AG09309 (cell line): Measurements from ENCODE around the gene GUCA2B.
A peak's percentile ranks its signal among the peaks of the same experiment; 100 is the strongest.

ENCODE experiments used
- DNase-seq: peaks from one replicate; pipeline ENCODE4 v3.0.0-alpha.2; 2010; ENCODE audit warnings: low read depth
- H3K4me3 ChIP-seq: 2 replicates; pipeline ENCODE4 v1.5.1; 2011; ENCODE audit warnings: mild to moderate bottlenecking, low read depth, low read length, moderate library complexity; ENCODE audit not compliant: control insufficient read depth
- TF ChIP-seq, protein P1 (sequence below): IDR thresholded peaks from 2 replicates; pipeline ENCODE4 v1.5.1; 2011; ENCODE audit warnings: mild to moderate bottlenecking, low read depth, low read length, inconsistent platforms; ENCODE audit not compliant: insufficient read depth, control insufficient read depth; ENCODE audit errors: missing control alignments

The GUCA2B gene

DNA sequence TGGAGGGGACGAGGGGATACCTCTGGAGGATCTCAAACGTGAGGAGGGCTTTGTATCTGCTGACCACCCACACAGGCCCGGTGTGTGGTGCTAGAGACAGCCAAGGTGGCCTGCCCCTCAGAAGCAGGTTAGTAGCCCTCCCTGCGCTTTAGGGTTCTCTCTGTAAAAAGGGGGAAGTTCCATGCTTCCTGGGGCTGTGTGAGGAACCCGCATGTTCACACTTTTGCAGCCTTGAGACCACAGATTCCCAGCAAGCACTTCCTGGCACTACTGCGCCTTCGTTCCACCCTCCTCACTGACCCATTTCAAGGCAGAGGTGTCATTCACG lies 7.9 kb upstream of the GUCA2B start:
- DNase-seq: no peak
- no peak overlapping the region for H3K4me3 ChIP-seq
- TF ChIP-seq, protein P1, sequence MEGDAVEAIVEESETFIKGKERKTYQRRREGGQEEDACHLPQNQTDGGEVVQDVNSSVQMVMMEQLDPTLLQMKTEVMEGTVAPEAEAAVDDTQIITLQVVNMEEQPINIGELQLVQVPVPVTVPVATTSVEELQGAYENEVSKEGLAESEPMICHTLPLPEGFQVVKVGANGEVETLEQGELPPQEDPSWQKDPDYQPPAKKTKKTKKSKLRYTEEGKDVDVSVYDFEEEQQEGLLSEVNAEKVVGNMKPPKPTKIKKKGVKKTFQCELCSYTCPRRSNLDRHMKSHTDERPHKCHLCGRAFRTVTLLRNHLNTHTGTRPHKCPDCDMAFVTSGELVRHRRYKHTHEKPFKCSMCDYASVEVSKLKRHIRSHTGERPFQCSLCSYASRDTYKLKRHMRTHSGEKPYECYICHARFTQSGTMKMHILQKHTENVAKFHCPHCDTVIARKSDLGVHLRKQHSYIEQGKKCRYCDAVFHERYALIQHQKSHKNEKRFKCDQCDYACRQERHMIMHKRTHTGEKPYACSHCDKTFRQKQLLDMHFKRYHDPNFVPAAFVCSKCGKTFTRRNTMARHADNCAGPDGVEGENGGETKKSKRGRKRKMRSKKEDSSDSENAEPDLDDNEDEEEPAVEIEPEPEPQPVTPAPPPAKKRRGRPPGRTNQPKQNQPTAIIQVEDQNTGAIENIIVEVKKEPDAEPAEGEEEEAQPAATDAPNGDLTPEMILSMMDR: no peak

DNA sequence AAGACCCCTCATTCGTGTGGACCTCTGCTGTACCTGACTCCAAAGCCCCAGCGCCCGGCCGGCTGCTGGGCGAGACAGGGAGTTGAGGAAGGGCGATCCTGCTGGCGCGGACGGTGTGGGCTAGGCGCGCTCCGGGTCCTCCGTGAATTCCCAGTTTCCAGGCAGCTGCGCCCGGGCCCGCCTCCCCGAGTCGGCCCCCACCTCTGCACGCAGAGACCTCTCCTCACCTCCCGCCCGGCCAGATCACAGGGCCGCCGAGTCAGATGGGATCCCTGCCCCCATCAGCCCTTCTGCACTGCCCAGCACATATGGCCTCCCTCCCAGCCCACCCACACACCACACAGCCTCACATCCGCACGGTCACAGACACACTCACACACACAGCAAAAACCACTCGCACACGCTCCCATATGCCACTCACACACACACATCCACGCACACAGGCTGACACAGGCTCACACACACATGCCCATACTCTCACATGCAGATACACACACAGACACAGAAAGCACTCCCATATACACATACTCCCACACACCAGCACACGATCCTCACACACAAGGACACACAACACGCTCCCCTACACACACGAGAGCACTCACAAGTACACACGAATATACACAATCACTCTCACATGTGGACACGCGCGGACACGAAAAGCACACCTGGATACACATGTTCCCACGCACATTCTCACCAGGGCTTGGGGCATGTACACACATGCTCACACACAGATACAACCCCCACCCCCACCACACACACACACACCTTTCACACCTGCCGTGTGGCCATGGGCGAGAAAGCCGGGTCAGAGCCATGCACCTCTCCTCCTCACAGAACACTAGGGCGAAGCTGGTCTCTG lies 7.2 kb upstream of the GUCA2B start:
- no peak for DNase-seq
- H3K4me3 ChIP-seq: no peak overlapping the region
- TF ChIP-seq, protein P1: no peak

DNA sequence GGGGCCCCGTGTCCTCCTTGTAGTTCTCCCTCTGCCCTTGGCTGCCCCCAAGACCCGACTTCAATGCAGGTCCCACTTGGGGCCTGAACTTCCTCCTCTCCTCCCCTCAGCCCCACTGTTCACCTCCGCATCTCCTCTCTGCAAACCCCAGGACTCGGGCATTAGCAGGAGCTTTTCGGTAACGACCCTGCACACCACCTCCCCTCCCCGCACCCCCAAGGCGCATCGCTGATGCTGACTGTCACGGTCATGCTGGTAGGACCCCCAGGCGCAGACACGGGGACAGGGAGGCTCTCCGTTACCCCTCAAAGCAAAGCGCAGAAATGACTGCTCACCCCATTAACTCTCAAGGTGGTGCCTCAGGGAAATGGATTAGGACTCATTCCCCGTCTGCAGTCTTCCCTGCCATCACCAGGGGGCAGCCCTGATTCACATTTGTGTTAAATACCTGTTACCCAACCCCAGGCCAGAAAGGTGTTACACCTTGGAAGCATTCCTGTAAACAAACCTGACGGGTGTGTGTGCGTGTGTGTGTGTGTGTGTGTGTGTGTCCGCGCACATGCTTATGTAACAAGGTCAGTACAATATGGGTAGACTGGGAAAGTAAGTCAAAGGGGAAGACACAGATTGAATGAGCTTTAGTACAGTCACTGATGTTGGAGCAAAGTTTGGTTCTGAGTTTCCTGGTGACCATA lies 6.4 kb upstream of the GUCA2B start:
- H3K4me3 ChIP-seq: no peak overlapping the region
- no peak for DNase-seq

DNA sequence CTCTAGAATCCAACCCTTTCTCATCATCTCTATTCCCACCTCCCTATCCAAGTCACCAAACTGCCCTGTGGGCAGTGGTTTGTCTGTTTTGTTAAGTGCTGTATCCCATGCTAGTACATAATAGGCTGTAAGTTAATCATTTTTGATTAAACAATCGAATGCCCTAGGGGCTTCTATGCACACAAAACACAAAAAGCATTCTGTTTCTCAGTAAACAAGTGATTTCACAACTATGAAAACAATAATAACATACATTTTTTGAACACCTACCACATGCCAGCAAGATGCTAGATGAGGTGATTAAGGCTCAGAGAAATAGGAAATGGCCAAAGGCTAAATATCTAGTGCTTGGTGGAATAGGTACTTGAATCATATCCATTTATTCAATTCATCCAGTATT lies 5.0 kb upstream of the GUCA2B start:
- DNase-seq: no peak
- TF ChIP-seq, protein P1: no peak
- no peak overlapping the region for H3K4me3 ChIP-seq

More for the DNA sequence above, 6.4 kb upstream of the GUCA2B start:
- TF ChIP-seq, protein P1: peak; percentile 85

DNA sequence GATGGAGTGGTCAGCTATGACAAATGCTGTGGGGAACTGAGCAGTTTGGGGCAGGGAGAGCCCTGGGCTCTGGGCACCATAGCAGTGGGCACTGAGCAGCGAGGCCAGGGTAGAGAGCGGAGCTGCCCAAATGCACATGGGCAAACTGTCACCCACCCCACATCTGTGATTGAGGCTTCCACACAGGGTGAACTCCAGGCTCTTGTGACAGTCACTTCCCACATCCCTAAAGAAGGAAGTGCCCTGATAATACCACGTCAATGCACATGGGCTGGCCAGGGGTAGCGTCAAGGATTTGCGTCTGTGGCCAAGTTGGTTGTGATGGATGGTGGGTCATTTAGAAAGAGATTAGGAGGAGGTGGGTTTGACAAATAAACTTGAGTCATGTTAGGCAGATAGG lies 2.6 kb upstream of the GUCA2B start:
- TF ChIP-seq, protein P1: no peak
- DNase-seq: no peak
- no peak overlapping the region for H3K4me3 ChIP-seq

DNA sequence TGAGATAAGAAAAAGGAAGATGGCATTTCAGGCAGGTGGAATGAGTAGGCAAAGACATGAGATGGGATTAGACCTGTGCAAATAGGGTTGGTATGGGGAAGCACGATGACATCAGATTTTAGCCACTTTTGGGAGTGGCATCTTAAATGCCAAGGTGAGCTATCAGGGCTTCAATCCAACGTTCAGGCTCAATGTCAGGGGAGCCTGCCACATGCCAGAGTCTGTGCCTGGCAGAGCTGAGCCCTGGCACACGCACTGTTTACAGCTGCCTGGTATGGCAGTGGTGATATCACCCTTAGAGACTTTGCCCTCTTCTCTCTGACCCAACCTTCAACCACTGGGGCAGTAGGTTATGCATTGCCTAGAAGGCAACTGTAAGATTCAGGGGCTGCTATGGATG lies 1.1 kb upstream of the GUCA2B start:
- no peak overlapping the region for H3K4me3 ChIP-seq
- TF ChIP-seq, protein P1: no peak
- DNase-seq: no peak
